GM19193 (cell line): ENCODE measurements around the gene CRKL.

Experiments used
- POLR2A ChIP-seq: IDR thresholded peaks from 4 replicates; pipeline ENCODE4 v1.6.1; 2011; ENCODE audit not compliant: insufficient read depth, insufficient read length; ENCODE audit errors: extremely low read depth

Gene CRKL

GRCh38 chr22:20889904-20890540 is 27.2 kb upstream of the CRKL start:
- no peak for TF ChIP-seq POLR2A

- no peak for TF ChIP-seq POLR2A
Measured at GRCh38 chr22:20890975-20891374, 26.2 kb upstream of the CRKL start.

GRCh38 chr22:20899827-20900423 is 17.3 kb upstream of the CRKL start:
- TF ChIP-seq POLR2A = no peak

- TF ChIP-seq POLR2A = no peak
Measured at GRCh38 chr22:20903093-20903492, 14.1 kb upstream of the CRKL start.

- no peak for TF ChIP-seq POLR2A
Measured at GRCh38 chr22:20904008-20904979, 12.9 kb upstream of the CRKL start.

- TF ChIP-seq POLR2A = no peak
Measured at GRCh38 chr22:20904980-20905355, 12.2 kb upstream of the CRKL start.

GRCh38 chr22:20905415-20906386 is 11.5 kb upstream of the CRKL start:
- no peak for TF ChIP-seq POLR2A

GRCh38 chr22:20906387-20906767 is 10.8 kb upstream of the CRKL start:
- TF ChIP-seq POLR2A = no peak

GRCh38 chr22:20909543-20910303 is 7.5 kb upstream of the CRKL start:
- TF ChIP-seq POLR2A = no peak

GRCh38 chr22:20912494-20912893 is 4.7 kb upstream of the CRKL start:
- no peak for TF ChIP-seq POLR2A

GRCh38 chr22:20918663-20919218 is 1.5 kb downstream of the CRKL start:
- TF ChIP-seq POLR2A = no peak

- TF ChIP-seq POLR2A = no peak
Measured at GRCh38 chr22:20919718-20920117, 2.5 kb downstream of the CRKL start.

- no peak for TF ChIP-seq POLR2A
Measured at GRCh38 chr22:20920881-20921203, 3.6 kb downstream of the CRKL start.
